GM10266 (cell line): ENCODE results near the gene FABP6.

Experiments
- DNase-seq: peaks from one replicate; pipeline ENCODE4 v3.0.0; 2012; ENCODE audit errors: extremely low spot score
- CTCF ChIP-seq: IDR thresholded peaks from 2 replicates; pipeline ENCODE4 v1.5.1; 2012; ENCODE audit warnings: mild to moderate bottlenecking, low read depth; ENCODE audit not compliant: control insufficient read depth, insufficient read depth; ENCODE audit errors: missing control alignments

The FABP6 gene

GRCh38 chr5:160229190-160229742 is at the start of gene FABP6:
FABP6 (plus strand) TSS chr5:160229506; CDS start chr5:160229558, 52 bp downstream.
- no peak for DNase-seq
- no peak for TF ChIP-seq CTCF

- no peak for TF ChIP-seq CTCF
- no peak for DNase-seq
These were observed 48.4 kb upstream of the FABP6 start for GRCh38 chr5:160180931-160181330.

- DNase-seq, result no peak
- TF ChIP-seq CTCF, result no peak
These were observed 47.2 kb upstream of the FABP6 start for GRCh38 chr5:160181965-160182622.

- no peak for TF ChIP-seq CTCF
- DNase-seq, result no peak
These were observed 46.2 kb upstream of the FABP6 start for GRCh38 chr5:160183075-160183474.

GRCh38 chr5:160185626-160186360 is 43.5 kb upstream of the FABP6 start:
- TF ChIP-seq CTCF, result no peak
- DNase-seq, result peak; percentile 31

GRCh38 chr5:160186480-160186879 is 42.8 kb upstream of the FABP6 start:
- no peak for TF ChIP-seq CTCF

GRCh38 chr5:160187091-160187490 is 42.2 kb upstream of the FABP6 start:
- DNase-seq, result no peak
- no peak for TF ChIP-seq CTCF

More at GRCh38 chr5:160186480-160186879, 42.8 kb upstream of the FABP6 start:
- no peak for DNase-seq
